Cortex of kidney (tissue), 1 donor: ENCODE measurements around the gene ATF6.

ENCODE experiments used
- DNase-seq: peaks from one replicate; lab custom pipeline; 2025; lab: John Stamatoyannopoulos, UW

Gene ATF6

DNA sequence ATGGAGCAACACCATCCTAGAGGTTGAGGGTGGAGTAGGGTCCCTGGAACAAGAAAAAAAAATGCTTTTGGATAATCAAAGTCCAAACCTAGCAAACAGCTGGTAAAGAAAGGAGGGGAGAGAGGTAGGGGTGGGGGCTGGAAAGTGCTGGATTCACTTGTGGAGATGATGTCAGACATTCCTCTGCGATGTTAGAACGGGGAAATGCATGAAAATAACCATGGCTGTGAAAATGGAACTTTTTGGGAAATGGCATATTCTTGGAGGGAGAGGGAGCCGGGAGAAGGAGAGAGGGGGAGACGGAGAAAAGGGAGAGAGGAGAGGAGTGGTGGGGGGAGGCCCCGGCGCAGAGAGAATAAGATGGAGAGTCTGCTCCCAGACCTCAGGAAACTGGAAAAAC lies 203.9 kb downstream of the ATF6 start:
- no peak for DNase-seq

DNA sequence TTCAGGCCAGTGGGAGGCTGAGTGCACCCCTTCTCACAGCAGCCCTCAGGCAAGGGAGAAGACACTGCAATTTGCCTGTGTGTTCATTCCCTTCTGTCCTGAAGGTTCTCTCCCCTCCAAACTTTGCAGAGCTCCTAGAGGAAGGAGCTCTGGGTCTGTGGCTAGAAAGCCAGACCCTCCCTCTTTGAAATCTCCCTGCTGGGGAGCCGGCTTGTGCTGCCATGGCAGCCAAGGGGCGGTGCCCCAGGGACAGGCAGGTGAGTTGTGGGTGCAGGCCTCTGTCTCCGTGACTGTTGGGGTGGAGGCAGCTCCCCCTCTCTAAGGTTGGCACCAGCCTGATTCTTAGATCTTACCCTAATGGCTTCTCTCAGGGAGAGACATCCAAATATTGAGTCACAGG lies 204.5 kb downstream of the ATF6 start:
- DNase-seq = no peak

DNA sequence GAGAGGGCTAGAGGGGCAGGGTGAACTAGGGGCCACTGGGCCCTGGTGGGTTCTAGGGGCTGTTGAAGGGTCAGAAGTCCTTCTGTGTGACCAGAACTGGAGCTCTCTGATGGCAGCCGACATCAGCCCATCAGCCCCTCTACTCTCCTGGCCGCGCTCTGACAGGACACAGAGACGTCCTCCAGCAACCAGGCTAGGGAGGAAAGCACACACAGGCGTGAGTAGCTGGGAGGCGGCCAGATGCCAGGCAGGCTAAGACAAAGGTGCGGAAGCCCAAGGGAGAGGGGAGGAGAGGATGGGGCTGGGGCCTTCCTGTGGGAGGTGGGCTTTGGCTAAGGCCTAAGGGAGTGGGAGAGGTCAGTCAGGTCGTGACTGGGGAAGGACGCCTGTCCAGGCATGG lies 206.7 kb downstream of the ATF6 start:
- no peak for DNase-seq

DNA sequence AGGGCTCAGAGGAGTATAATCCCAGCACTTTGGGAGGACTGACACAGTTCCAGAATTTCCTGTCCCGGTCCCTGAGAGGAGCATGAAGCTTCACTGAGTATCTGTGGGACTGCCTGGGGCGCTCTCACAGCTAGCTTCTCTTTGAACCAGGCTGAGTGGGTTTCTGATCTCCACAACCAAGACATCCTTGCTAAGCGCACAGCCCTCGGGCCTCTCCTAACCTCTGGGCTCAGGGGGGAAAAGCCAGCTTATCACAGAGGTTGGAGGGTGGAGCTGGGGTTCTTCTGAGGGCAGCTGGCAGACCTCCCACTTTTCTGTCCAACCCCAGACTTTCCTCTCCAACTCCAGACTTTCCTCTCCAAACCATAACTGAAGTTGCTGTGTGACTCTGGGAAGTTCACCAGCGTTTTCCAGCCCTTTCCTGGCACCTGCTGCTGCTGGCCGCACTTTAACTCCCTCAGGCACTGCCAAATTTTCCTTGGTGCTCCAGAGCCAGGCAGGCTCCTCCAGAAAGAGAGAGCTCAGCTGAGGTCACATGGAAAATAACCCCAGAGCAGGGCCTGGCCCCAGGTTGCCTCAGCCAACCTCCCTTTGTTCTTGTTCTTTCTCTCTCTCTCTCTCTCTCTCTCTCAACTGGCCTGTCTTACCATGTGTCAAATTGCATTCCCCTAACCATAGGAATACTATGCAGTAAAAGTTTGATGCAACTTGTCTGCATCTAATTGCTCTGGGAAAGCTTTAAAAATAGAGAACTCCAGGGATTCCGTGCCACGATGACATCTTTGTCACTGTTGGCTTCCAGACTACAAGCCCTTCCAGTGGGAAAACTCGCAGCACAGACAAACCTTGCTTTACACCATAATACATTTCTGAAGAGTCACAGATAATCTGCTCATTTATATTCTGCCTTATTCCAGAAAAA lies 208.1 kb downstream of the ATF6 start:
- no peak for DNase-seq

DNA sequence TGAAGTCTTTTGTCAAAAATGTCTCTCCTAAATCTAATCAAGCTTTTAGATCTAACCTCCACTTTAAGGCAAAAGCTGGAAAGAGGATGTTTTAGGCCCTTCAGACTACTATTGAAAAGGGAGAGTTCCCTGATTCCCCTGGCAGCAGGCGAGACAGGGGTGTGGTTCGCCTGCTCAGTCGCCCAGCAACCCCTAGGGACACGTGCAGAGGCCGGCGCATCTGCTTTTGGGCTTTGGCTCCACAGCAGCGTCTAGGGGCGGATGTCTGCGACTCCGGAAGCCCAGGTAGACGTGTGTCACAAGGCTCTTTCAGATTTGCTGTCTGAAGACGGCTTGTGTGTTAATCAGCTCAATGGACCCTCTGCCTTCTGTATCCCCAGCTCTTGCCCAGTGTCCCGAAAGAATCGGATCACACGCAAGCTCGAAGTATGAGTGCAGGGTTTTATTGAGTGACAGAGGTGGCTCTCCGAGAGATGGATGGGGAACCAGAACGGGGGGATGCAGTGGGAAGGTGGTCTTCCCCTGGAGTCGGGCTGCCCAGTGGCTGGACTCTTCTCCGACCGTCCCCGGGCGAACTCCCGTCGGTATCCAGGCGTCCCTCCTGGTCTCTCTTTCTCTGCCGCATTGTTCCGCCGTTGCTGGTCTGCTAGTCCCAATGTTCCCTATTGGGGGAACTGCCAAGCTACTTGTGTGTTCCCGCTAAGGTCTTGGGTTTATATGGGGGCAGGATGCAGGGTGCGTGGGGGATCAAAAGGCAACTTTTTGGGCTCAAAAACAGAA lies 212.1 kb downstream of the ATF6 start:
- no peak for DNase-seq

DNA sequence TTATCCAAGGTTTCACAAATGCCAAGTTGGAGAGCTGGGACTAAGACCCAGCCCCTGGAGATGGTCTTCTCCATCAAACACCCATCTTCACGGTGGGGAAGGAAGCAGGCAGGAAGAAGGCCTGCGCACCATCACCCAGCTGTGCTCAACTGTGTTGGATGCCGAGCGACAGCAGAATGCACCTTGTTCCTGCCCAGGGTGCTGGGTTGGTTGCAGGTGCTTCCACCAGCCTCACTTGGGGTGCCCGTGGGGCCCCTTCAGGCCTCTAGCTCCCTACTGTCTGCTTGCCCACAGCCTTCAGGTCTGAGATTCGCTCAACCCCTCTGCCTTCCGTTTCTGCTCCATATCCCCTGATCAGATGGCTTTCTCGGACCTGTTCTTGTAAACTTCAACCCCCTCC lies 215.0 kb downstream of the ATF6 start:
- DNase-seq = no peak

DNA sequence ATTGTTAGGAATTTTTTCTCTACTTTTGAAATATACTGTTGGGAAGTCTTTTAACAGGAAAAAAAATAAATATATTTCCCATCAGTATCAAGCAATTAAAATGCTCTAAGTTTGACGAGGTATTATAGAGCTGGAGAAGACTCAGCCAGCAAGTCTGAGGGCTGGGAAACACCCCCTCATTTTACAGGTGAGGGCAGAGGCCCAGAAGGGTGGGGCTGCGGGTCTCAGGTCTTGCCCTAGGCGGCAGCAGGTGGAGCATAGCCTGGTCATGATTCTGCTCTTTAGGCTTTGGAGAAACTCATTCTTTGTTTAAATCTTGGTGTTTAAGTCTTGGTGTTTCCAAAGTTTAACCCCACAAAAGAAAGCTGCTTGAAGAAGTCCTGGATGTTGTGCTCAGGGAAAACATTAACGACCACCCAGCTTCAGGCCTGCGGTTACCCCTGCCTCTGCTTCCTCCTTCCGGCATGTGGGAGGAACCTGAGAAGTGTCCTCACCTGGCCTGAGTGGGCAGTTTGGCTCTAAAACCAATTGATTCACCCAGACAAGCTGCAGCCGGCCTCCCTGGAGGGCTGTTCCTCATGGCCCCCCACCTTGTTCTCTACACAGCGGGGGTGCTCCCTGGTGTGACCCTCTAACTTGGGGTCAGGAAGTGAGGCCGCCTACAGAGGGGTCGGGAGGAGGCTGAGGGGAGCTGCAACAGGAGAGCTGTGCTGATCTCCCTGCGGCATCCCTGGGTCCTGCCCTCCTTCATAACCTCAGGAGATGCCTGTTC lies 215.8 kb downstream of the ATF6 start:
- DNase-seq = no peak

DNA sequence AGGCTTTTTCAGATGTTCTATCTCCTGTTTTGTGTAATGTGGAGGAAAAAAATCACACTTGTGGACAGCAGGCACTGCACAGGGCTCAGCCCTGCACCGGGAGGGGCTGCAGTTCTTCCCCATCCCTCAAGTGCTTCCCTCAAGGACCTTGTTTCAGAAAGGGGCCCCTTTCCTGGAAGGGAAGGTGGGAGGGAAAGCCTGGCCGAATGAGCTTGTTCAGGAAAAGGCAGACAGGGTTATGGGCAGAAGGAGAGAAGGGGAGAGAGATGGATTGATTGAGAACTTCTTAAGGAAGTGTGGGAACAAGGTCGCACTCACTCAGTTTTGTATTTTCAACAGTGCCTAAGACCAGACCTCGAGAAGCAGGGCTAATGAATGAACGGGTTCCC lies 216.4 kb downstream of the ATF6 start:
- DNase-seq = no peak

DNA sequence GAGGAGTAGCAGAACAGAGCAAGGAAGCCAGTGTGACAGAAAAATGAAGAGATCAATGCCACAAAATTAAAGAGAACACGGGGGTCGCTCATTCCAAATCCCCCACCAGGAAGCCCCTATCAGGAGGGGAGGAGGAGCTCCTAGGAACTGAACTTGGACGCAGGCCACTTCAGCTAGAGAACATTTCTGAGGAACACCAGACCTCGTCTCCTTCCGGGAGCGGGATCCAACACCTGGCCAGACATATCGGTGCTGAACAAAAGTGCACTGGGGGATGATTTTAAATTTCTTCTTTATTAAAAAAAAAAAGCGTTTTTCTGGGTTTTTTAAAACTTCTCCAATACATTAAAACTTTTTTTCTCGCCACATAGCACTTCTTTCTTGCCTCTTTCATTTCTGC lies 216.8 kb downstream of the ATF6 start:
- DNase-seq = no peak

DNA sequence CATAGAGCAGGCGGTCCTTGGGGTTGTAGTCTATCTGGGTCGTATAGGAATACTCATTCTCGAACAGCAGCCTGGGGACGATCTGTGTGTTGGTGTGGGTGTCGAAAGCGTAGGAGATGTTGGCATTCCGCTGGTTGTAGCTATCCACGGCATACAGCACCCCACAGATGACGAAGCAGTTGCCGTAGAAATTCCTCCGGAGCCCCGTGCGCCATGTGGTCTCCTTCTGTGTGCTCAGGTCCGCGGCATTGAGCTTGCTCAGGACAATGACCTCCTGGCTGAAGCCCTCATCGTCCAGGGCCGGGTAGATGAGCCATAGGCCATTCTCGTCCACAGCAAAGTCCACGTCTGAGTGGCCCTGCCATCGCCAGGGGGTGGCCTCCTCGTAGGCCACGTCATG lies 217.6 kb downstream of the ATF6 start:
- no peak for DNase-seq

DNA sequence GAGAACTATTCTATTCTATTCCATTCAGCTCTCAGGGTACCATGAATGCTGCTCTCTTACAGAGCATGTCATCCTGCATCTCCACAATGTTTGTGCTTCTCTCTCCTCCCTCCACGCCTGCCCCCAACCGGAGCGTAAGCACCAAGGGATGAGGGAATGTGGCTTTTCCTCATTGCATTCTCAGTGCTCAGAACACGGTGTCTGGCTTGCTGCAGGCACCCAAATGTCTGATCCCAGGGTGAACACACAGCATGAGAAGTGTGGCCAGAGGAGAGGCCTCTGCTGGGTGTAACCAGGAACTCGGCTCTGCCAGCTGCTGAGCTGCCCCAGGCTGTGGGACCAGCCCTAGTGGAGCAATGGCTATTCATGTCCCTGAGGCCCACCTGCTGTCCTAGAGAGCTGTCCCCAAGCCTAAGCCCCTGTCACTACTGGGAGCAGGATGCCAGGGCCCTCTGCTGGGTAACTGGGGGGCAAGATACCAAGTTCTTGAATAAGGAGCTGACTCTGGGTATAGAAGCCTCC lies 219.2 kb downstream of the ATF6 start:
- no peak for DNase-seq

DNA sequence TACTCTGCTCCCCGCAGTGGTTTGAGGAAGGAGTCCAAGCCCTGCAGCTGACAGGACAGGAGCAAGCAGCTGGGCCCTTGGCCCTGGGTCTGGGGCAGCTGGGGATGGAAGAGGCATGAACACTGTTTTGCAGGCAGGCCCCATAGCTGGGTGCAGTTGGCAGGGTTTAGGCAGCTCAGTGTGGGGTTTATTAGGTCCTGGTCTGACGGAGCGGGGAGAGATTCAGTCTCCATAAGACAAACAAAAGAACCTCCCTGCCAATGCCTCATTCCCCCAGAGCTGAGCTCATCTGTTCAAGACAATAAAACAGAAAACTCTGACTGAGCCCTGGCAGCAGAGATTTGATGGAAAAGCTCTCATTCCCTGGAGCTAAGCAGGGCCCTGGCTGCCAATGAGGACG lies 220.2 kb downstream of the ATF6 start:
- no peak for DNase-seq

DNA sequence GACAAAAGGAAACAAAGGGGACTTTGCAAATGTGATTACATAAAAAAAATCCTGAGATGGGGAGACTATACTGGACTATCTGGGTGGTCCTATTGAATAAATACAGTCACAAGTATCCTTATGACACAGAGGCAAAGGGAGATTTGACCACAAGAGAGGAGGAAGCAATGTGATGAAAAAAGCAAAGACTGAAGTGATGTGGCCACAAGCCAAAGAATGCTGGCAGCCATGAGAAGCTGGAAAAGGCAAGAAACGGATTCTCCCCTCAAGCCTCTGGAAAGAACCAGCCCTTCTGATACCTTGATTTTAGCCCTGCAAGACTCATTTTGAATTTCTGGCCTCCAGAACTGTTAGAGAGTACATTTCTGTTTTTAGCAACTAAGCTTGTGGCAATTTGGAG lies 221.2 kb downstream of the ATF6 start:
- no peak for DNase-seq

DNA sequence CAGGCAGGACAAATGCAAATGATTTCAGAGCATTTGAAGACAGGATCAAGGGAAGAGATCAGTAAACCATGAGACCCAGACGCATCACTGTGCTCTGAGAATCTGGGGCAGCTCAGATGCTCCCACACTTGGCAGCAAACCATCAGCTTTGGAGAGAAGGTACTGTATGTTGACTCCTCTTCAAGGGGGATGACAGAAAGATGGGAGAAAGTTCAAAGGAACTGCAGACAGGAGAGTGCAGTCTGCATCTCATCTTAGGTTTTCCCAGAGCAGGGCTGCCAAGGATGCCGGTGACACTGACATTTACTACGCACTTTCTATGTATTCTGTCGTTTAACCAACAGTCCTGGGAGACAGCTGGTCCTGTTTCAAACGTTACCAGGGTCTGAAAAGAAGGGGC lies 221.8 kb downstream of the ATF6 start:
- no peak for DNase-seq

DNA sequence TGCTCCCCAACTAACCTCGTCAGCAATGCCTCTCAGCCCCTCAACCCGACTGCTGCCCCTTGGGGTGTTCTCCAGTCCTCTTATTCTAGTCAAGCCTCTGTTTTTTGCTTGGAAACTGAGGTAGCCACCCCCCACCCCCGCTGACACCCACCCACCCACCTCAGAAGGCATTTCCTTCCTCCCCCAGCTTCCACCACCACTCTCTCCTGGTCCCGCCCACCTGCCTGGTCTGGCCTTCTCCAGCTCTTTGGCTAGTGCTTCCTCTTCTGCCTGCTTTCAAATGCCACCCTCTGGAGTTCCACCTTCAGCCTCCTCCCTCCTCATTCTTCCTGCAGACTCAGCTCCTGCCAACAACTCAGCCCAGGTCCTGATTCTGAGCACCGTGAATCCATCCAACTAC lies 222.3 kb downstream of the ATF6 start:
- DNase-seq = no peak

DNA sequence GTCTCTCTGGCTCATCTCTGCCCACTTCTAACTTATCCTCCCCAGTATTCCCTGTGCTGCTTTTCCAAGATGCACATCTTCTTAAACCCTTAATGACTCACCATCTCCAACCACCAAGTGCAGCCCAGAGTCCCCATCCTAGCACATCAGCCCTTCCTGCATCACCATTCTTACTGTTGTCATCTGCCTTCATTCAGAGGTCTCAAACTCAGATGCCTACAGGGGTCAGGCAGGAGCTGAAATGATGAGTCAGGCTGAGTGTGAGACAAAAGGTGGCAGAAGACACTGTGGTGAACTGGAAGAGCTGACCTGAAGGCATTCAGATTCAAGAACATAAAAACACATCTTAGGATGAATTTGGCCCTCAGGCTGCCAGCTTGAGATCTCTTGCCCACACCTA lies 223.0 kb downstream of the ATF6 start:
- DNase-seq = no peak

DNA sequence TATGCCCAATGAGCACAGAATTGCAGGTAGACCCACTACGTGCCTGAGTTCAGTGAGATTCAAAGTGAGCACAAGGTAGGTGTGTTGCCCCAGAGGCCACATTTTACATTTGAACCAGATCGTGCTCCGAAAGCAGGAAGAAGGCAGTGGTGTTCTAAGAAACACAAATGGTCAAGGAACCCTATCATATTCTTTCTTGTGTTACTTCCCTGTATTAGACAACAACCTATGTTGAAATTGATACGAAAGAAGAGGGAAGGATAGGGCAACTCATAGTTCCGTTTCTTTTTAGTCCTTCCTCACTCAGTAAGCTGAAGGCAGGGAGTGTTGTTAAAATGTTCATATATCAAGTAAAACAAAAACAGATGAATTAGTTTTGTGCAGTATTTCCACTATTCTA lies 223.7 kb downstream of the ATF6 start:
- DNase-seq = no peak

DNA sequence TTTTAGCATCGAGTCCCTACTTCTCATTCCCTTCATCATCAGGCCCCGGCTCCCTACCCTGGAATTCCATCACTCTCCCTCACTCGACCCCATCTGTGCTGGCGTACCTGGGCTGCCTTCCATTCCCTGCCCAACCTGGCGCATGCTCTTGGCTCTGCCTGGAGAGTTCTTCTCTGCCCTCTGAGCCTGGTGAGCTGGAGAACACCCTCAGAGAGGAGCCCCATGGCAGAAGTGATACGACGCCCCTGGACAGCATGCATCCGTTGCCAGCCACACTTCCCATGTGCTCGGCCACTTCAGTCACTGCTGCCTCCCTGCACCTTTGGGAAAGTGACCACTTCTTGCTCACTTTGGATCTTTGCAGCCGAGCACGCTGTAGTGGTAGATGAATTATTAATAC lies 227.5 kb downstream of the ATF6 start:
- DNase-seq = no peak

DNA sequence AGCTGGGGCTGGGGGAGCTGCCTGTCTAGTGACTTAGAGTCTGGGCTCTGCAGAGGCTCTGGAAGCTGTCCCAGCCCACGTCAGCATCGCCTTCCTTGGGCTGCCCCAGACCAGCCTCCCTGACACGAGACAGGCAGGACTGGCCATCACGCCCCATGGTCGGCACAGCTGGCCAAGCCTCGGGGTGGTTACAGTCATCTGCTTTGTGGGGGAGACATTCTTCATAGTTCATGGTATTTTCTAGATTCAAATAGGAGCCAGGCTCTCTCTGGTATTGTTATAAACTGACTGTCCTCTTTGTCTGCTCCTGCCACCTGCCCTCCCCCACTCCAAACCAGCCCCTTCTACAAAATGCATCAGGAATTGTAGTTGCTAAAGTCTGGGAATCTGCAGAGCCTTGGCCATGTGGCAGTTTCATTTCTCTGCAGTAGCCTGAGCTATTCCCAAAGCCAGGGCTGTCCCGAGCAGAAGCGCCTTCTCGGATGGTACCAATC lies 228.1 kb downstream of the ATF6 start:
- DNase-seq = no peak

DNA sequence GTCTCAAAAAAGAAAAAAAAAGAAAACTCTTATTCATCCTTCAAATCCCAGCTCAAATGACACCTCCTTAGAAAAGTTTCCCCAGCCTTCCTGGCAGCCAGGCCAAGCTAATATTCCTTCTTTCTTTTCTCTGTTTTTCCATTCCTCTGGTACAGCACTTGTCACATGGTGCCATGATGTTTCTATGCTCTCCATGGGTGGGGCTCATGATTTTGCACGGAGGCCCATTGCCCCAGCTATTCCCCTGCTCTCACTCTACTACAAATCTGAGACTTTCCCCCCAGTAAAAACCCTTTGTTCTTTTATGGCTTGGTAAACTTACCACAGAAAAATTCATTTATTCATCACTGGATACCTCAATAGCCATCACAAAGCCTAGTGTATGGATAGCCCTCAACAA lies 231.0 kb downstream of the ATF6 start:
- DNase-seq = no peak

DNA sequence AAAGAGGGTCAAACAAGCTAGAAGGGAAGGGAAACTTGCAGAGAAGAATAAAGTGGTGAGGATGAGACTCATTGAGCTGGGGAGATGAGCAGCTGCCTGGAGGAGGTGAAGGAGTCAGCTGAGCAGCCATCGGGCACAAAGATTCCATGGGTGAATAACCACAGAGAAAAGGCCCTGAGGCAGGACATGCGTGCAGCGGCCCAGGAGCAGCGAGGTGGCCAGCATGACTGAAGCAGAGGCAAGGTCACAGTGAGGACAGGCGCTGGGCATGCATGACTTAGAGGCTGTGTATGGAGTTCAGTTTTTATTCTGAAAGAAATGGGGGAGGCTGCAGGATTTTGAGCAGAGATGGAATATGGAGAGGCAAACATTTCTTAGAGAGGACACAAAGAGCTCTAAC lies 232.7 kb downstream of the ATF6 start:
- DNase-seq = no peak
